Posterior cingulate gyrus (tissue), 11 donors: ENCODE results near the gene EIF2B4.
A peak's percentile ranks its signal among the peaks of the same experiment; 100 is the strongest.

Experiments used
- DNase-seq, 10 donors: peaks; one replicate each; pipeline versions ENCODE4 v3.0.0 to v3.0.0-alpha.2; 2020 to 2021; ENCODE audit warnings: mixed read lengths in 3 of 10
- intact Hi-C: fragments of 100-400 bp; cut with DNase I; formaldehyde crosslinking; loops from one replicate; pipeline ENCODE4 v1.15.1; 2023

EIF2B4 gene

DNA sequence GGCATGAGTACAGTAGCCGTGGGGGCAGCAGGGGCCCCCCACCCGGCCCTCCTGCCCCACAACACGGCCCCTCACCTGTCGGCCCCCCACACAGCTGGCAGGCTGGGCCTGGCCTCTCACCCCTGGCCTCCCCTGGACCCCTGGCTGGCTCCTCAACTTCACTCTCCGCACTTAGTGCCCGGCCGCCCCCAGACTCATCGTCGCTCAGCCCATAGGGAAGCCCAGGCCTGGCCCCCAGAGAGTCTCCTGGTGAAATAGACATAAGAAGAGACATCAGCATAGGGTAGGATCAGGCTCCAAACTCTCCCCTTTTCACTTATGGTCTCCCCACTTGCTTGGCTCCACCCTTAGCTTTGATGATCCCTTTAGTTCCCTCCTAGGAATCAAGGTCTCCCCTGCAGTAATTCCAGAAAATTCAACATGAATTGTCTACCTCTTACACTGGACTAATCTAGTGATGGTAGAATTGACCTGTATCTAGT is 8.7 kb upstream of the EIF2B4 start:
- intact Hi-C loops = no loop called here
- no peak for DNase-seq

- intact Hi-C loops = no loop called here
- DNase-seq = peak in 4 of 10 donors; percentile 17 to 76 (median 26)
These were observed 8.1 kb upstream of the EIF2B4 start for GRCh38 chr2:27378096-27378808.

DNA sequence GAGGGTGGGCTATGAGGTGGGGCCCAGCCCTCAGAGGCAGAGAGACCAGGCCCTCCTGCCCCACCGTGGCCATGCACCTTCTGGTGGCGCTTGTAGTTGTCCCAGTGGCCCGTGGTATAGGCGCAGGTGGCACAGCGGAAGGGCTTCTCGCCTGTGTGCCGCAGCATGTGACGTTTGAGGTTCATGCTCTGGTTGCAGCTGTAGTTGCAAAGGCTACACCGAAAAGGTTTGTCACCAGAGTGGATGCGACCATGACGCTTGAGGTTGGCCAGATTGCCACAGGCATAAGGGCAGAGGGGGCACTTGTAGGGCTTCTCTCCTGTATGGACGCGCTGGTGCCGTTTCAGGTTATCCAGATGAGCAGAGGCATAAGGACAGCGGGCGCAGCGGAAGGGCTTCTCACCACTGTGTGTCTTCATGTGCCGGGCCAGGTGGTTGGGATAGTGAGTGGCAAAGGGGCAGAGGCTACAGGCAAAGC is 7.5 kb upstream of the EIF2B4 start:
- intact Hi-C loops = no loop called here
- no peak for DNase-seq

- intact Hi-C loops = no loop called here
- no peak for DNase-seq
These were observed 6.9 kb upstream of the EIF2B4 start for GRCh38 chr2:27376866-27377617.

GRCh38 chr2:27376151-27376865 is 6.2 kb upstream of the EIF2B4 start:
- intact Hi-C loops = no loop called here
- peak in 1 of 10 donors; percentile 56 for DNase-seq

- intact Hi-C loops = no loop called here
- DNase-seq = peak in 2 of 10 donors; percentile 64 to 71
These were observed 5.5 kb upstream of the EIF2B4 start for GRCh38 chr2:27375513-27376099.

GRCh38 chr2:27373567-27373966 is 3.4 kb upstream of the EIF2B4 start:
- intact Hi-C loops = loop anchor here (5.0 kb wide), 2 partner anchors 51 to 161 kb away; partner anchors contain the start of genes ATRAID, MPV17 and SLC5A6

GRCh38 chr2:27372937-27373336 is 2.8 kb upstream of the EIF2B4 start:
- intact Hi-C loops = loop anchor here (5.0 kb wide), 2 partner anchors 51 to 161 kb away; partner anchors contain the start of genes ATRAID, MPV17 and SLC5A6
- DNase-seq = no peak

More at GRCh38 chr2:27373567-27373966, 3.4 kb upstream of the EIF2B4 start:
- no peak for DNase-seq

DNA sequence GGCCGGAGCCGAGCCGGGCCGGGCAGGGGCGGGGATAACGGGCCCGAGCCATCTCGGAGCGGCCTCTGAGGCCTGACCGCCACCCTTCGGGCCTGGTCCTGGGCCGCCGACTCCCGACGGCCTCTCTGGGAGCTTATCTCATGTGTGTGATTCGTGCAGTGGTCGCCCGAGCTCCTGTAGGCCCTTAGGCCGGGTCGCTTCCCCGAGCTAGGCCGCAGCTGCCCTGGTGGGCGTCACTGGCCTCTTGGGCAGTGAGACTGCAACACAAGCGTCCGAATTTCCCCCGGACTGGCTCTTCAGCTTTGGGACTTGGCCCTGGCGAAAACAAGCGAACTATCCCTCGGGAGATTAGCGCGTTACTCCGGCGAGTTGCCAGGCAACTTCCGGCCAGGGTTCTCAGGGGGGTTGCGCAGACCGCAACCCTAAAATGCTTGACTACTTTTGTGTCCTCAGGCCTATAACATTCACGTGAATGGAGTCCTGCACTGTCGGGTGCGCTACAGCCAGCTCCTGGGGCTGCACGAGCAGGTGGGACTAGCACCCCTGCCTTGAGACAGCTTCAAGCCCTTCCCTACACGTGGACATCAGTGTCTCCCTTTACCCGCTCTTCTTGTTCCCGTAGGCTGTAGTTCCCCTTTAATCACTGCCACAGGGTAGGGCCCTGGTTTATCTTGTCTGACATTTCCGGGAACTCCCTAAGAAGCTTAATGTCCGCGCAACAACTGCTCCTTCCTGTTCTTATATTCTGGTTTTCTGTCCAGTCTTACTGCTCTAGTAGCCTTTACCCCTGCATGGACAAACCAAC is 880 bp upstream of the EIF2B4 start:
- DNase-seq = peak in 2 of 10 donors; percentile 69 to 75
- intact Hi-C loops = loop anchor here (1.0 to 5.0 kb wide), 5 partner anchors 9 to 159 kb away; partner anchors contain the start of genes ATRAID, MPV17, PPM1G and SLC5A6

GRCh38 chr2:27369471-27370025 is 590 bp downstream of the EIF2B4 start:
- DNase-seq = peak in 6 of 10 donors; percentile 24 to 82 (median 39)
- intact Hi-C loops = loop anchor here (1.0 to 5.0 kb wide), 5 partner anchors 11 to 157 kb away; partner anchors contain the start of genes ATRAID, MPV17, PPM1G and SLC5A6

DNA sequence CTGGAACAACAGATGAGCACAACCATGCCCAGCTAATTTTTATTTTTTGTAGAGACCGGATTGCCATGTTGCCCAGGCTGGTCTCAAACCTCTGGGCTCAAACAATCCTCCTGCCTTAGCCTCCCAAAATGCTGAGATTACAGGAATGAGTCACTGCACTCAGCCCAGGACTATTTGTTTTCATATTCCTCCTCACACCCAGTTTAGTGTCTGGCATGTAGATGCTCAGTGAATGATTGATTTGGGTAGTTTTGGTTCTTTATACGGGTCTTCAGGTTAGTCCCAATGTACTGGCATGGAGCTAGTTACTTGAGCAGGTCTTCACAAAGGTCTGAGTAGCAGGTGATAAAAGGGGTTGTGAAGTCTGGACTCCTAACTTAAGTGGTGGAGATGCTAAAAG is 6.2 kb downstream of the EIF2B4 start:
- DNase-seq = no peak
- intact Hi-C loops = no loop called here

DNA sequence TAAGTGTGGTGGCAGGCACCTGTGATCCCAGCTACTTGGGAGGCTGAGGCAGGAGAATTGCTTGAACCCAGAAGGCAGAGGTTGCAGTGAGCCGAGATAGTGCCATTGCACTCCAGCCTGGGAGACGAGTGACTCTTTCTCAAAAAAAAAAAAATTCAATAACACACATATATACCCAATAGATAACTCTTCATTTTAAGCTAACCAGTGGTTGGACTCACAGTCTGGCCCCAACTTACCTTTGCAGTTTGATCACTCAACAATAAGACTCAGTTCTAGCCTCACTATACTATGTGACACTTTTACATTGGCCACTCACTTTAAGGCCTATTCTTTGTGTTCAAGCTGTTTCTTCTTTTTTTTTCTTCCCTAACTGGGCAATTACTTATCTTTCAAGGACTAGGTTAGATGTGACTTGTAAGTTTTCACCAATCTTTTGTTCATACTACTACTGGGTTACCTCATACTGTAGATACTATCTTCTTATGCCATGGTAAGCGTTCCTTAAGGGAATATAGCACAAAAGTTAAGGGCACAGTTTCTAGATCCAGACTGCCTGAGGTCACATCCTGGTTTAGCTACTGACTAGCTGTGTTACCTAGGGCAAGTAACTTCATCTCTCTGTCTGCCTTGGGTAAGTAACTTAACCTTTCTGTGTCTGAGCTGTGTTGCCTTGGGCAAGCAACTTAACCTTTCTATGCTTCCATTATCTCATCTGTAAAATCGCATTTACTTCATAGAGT is 7.3 kb downstream of the EIF2B4 start:
- intact Hi-C loops = no loop called here

DNA sequence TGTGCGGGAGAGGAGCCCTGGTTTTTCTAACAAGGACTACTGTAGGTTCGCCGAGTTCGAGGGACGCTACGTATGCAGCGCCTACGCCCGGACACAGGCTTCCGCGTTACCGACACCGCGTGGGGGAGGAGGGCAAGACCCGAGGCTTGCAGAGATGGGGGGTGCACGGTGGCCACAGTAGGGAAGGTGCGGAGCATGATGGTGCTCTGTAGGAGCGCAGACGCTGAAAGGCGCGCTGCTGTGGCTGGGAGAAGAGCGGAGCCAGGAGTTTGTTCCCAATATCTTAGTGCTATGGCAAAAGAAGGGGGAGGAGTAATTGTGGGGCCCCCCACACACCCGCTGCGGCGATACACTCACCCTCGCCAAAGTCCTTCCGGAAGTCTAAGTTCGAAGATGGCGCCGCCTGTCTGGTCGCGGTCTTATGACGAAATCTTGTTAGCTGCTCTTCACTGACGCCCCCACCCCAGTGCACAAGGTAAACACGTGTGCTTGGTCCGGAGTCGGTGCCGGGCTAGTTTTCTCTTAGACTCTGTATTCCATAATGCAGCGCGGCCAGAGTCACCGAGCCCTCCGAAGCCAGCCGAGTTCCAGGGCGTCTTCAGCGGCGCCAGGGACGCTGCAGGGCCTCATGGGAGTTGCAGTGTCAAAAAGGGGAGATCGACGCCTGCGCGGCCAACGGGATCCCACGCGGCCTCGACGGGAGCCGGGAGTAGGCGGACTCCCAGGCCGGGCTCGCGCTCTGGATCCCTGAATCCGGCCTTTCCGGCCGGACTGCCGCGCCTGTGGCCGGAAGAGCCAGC is 13.6 kb downstream of the EIF2B4 start, which contains the start of gene GTF3C2:
GTF3C2 (minus strand) TSS at position 383 of the 800 bp plus-strand sequence. CDS start 13,210 bp downstream, outside the sequence.
- intact Hi-C loops = loop anchor here (1.0 to 5.0 kb wide), 2 partner anchors 14 to 34 kb away; partner anchors contain the start of genes EIF2B4, MPV17 and SNX17
- DNase-seq = peak; percentile 91 to 99 (median 95)

More for the DNA sequence above, 7.3 kb downstream of the EIF2B4 start:
- DNase-seq = no peak

GRCh38 chr2:27356056-27356381 is 14.1 kb downstream of the EIF2B4 start:
- peak in 2 of 10 donors; percentile 29 to 82 for DNase-seq
- intact Hi-C loops = loop anchor here (5.0 kb wide), 1 partner anchor 34 kb away; the partner anchor contains the start of gene MPV17

- intact Hi-C loops = no loop called here
- no peak for DNase-seq
These were observed 15.6 kb downstream of the EIF2B4 start for GRCh38 chr2:27354597-27354927.

DNA sequence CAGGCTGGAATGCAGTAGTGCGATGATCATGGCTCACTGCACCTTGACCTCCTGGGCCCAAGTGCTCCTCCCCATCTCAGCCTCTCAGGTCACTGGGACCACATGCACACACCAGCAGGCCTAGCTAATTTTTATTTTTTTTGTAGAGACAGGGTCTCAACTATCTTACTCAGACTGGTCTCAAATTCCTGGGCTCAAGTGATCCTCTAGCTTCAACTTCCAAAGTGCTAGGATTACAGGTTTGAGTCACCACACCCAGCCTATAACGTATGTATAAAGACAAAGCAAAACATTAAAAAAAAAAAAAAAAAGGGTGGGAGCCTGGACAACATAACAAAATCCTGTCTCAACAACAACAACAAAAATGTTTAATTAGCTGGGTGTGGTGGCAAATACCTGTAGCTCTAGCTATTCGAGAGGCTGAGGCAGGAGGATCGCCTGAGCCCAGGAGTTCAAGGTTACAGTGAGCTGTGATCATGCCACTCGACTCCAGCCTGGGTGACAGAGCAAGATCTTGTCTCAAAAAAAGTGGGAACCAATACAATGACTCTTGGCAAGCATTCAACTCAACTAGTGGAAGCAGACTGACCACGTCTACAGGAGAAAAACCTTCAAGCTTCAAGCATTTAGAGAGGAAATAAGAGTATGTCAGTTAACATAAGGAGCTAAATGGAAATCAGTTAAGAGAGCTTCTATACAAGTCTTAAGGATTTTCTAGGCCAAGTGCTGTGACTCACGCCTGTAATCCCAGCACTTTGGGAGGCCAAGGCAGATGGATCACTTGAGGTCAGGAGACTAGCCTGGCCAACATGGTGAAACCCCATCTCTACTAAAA is 16.2 kb downstream of the EIF2B4 start:
- no peak for DNase-seq
- intact Hi-C loops = no loop called here
